ENCODE data around the gene MNAT1.
"Not testable (repeated sequence)": the region's sequence is repeated elsewhere in the genome, so short reads cannot be mapped to it uniquely, and the experiment has no call there.

Gene MNAT1

DNA sequence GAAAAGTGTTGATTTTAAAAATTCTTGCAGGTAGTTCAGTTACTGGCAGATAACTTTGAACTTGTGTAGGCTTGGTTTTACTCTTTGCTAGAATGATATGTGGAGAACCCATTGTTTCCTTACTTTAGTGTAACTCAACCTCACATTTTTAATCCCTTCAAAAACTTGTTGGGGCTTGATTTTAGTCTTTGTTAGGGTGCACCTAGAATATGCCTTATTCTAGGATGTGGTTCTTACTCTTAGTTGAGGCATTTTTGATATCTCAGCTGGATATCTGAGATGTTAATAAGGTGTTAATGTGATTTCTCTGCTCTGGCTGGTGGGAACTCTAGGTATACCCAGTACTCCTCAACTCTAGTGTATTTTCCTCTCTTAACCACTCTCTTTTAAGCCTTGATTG lies 10.0 kb downstream of the MNAT1 start:
- no peak for FAIRE-seq

DNA sequence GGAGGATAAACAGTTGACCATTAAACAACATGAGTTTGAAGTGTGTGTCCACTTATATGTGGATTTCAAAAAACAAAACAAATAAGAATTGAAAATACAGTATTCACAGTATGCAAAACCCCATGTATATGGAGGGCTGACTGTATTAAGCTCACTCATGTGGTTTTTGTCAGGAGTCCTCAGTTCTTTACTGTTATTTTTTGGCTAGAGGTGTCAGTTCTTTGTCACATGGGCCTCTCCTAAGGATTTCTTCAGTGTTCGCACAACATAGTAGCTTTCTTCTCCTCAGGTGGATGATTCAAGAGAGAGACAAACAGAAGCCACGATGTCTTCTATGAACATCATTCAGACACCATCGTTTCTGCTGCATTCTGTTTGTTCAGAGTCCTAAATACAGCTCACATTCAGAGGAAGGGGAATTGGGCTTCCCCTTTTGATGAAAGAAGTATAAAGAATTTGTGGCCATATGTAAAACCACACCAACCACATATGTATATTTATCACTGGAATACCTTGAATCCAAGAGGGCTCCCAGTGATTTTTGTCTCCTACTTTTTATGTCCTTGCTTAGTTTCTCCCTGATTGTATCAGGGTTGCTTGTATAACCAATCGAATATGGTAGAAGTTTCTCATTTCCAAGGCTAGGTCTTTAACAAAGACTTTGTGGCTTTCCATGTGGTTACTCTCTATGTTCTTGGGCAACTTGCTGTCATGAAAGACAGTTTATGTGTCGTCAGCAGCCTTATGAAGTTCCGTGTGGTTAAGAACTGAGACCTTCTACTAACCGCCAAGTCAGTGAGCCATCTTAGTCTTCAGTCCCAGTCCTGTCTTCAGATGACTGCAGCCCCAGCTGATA lies 18.9 kb downstream of the MNAT1 start:
- FAIRE-seq, result no peak

DNA sequence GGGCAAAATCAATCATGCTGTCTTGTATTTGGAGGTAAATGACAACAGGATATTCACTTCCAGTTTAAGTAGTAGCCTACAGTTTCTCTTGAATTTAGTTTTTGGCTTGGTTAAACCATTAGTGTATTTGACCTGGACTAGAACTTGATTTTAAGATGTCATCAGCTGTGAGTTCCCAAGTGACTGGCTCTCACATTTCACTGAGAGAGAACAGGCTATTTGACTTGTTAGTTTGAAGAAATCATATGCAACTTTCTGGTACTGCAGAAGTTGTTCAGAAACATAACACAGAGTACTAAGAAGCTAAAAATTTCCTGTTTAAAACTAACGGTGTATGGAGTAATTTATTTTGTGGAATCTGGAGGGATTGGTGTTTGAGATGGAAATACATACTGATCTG lies 22.3 kb downstream of the MNAT1 start:
- FAIRE-seq, result no peak

DNA sequence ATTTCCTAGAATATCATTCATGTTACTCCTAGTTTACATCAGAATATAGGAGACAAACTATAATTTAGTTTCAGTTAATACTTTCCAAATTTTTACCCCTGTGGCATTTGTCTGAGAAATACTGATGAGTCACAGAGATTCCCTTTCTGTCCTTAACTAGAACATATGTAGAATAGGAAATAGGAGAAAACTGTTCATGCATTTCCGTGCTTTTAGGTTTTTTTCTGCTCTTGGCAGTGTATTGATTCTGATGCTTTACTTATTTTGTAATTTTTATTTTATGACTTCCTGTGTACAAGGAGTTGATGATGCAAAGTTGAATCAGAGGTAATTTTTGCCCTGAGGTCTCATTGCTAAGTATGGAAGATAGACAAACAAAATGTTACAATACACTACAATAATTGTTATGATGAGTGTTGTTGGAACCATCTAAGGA lies 23.0 kb downstream of the MNAT1 start:
- no peak for FAIRE-seq

DNA sequence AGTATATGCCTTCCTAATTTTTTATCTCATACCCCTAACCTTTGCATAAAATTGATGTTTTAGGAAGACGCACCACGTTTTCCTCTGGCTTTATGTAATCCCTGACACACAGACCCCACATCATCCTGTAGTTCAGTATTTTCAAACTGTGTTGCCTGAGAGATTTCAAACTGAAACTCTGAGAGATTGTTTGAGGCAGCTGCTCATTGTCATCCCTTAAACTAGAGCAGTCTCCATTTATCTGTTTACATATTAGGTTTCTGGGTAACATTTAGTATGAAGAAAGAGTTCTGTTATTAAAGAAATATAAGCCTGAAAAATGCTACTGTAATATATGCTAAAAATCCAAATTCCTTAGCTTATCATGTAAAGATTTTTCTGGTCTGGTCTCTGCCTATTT lies 24.3 kb downstream of the MNAT1 start:
- no peak for FAIRE-seq

DNA sequence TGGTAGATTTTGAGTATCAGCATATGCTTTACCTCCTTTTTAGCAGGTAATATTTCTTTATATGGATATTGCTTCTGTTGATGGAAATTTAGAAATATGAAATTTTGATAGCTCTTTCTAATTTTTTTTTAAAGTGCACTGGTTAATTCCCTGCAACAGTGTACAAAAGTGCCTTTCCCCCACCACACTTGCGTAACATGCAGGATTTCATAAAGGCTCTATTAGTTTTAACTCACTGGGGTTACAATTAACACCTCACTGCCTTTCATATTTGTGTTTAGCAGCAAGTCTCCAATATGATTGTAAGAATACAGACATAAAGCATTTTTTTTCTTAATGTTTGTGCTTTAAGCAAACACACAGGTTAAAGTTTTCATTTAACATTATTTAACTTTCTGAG lies 25.6 kb downstream of the MNAT1 start:
- FAIRE-seq, result no peak

DNA sequence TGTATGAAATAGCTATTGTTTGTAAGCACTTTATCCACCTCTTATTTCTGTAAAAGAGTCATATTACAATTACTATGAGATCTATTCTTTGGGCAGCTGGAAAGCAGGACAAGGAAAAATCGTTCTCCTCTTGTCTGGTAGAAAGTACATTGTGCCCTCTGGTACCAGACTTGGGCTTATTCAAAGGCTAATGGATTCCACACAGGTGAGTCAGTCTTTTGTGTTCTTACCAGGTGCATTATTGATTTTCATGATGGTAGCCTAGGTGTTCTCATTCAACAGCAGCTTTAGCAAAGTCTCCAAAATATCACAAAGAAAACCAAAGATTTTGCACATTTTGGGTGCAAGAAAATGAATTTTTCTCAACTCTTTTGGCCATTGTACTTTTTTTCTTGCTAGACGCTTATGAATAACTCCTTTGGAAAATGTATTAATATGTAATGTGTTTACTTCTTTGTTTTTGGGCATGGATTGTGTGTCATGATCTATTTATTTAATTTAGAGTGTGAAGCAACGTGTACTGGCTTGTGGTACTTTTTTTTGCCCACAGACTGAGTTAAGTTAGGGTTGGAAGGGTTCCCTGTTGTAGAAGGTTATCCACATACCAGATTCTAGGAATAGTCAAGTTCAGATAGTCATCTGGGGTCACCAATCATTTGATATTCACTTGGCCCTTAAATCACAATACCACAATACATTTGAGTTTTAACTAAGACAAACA lies 26.2 kb downstream of the MNAT1 start:
- FAIRE-seq, result no peak

DNA sequence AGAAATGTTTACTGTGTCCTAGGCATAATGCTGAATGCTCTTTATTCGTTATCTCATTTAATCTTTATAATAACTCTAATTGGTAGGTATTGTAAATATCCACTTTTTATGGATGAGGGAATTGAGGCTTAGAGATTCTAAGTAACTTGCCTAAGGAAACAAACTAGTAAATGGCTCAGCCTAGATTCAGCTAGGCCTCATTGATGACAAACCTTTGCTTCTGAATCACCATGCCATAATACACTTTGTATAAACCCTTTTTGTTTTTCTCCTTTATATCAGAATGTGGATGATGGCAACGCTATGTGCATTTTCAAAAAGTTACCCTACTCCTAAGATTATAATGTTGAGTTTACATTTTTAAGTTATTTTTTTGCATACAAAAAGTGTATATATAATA lies 34.0 kb downstream of the MNAT1 start:
- FAIRE-seq, result no peak

DNA sequence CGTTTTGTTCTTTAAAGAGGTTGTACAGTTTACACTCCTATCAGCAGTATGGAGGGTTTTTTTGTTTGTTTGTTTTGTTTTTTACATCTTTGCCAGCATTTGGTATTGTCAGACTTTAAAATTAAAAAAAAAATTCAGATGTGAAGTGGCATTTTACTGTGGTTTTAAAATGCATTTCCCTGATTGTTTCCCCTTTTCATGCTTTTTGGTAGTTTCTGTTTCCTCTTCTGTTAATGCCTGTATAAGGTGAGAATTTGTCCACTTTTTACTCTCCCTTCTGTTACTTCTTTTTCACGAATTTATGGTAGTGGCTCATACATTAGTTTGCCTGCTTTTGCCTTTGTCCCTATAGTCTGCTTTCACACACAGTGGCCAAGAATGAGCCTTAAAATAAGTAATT lies 36.6 kb downstream of the MNAT1 start:
- FAIRE-seq, result no peak

DNA sequence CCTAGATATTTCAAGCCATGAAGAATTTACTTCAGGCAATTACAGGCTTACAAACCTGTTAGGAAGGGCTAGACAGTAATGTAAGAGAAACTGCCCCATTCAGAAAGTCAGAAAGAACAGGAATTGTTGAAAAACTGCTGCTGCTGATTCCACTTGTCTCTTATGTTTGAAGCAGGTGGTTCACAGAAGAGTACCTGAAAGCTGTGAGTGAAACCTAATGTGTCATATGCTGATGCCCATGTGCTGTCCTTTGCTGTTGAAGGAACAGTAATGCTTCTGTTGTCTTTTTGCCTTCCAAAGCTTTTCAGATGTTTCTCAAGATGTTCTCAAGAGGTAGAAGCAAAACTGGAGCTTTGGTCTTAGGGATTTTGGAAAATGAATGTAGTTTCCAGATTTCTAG lies 39.0 kb downstream of the MNAT1 start:
- FAIRE-seq, result no peak

DNA sequence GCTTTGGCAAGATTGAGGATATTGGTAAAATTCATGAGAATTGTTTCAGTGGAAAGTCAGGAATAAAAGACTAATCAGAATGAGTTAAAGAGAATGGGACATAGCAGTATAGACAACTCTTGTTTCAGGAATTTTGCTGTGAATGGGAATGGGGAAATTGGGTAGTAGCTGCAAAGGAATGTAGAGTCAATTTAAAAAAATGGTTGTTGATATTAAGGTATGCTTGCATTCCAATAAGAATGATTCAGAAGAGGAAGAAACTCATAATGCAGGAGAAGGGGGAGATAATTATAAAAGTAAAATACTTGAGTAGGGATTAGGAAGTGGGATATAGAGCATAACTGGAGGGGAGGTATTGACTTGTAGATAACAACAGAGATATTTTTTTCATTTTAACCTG lies 40.7 kb downstream of the MNAT1 start:
- FAIRE-seq, result no peak

DNA sequence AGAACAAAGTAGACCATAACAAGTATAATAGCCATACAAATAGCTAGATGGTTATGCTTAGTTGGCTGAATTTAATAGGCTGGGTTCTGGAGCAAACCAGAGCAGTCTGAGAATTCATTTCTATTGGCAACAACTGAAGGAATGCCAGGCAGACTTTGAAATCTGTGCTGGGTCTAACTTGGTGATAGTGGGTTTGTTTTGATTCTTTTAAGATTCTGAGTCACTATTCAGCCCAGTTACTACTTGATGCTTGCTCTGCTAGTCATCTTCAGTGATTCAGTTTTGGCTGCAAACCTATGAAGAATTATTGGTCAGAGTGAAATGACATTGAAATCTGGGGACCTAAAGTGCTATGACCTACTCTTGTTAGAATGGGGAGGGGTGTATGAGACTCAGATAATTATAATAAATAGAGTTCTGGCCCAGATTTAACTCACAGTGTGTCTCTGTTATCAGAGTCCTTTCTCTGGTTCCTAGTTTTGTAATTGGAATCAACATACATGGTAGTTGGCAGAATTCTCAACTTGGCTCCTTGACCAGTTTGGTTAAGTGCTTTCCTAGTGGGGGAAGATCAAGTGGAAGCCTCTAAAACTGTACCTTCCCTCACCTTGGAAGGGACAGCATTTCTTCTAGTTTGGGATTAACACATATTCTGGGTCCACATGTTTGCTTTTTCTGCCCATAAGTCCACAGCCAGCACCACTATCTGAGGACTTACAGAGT lies 43.5 kb downstream of the MNAT1 start:
- no peak for FAIRE-seq

DNA sequence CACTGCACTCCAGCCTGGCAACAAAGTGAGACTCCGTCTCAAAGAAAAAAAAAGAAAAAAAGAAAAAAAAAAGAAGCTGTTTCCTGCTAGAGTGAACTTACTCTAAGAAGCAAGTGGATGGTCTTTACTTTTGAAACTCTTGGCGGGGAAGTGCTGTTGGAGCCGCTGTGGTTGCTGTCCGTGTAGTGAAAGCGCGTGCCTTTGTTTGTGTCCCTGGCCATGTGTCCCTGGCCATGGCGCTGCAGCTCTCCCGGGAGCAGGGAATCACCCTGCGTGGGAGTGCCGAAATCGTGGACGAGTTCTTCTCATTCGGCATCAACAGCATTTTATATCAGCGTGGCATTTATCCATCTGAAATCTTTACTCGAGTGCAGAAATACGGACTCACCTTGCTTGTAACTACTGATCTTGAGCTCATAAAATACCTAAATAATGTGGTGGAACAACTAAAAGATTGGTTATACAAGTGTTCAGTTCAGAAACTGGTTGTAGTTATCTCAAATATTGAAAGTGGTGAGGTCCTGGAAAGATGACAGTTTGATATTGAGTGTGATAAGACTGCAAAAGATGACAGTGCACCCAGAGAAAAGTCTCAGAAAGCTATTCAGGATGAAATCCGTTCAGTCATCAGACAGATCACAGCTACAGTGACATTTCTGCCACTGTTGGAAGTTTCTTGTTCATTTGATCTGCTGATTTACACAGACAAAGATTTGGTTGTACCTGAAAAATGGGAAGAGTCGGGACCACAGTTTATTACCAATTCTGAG lies 45.4 kb downstream of the MNAT1 start:
- FAIRE-seq, result not testable (repeated sequence)

DNA sequence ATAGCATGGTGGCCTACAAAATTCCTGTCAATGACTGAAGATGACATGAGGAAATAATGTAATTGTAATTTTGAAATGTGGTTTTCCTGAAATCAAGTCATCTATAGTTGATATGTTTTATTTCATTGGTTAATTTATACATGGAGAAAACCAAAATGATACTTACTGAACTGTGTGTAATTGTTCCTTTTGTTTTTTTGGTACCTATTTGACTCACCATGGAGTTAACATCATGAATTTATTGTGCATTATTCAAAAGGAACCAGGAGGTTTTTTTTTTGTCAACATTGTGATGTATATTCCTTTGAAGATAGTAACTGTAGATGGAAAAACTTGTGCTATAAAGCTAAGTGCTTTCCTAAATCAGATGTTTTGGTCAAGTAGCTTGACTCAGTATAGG lies 46.0 kb downstream of the MNAT1 start:
- not testable (repeated sequence) for FAIRE-seq

DNA sequence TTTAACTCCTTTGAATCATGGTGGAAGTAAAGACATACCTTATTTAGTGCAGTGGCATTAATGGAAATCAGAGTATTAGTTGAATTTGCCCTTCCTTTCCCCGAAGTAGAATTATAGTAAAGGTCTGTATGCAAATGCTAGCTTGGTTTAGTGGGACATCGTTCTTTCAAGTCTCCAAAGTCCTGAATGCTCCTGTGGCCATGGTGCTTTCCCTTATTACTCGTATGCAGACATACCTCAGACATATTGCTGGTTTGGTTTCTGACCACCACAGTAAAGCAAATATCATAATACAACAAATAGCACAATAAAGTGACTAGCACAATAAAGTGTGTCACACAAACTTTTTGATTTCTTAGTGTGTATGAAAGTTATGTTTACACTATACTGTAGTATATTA lies 52.3 kb downstream of the MNAT1 start:
- FAIRE-seq, result no peak

DNA sequence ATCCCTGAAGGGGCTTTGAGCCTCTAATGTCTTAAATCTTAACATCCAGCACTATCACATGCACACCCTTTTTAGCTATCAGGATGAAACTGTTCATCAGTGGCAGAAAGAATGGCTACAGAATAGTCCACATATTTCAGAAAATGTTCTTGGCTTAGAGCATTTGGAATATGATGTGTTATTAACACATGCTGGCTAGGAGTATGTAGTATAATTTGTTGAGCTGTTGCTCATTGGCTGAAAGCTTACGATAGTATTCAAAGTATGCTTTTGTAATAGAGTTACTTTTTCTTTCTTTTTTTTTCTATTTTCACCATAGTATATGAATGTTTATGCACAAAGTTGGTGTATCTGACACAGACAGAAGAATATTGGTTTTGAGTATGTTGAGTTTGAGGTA lies 55.1 kb downstream of the MNAT1 start:
- no peak for FAIRE-seq

DNA sequence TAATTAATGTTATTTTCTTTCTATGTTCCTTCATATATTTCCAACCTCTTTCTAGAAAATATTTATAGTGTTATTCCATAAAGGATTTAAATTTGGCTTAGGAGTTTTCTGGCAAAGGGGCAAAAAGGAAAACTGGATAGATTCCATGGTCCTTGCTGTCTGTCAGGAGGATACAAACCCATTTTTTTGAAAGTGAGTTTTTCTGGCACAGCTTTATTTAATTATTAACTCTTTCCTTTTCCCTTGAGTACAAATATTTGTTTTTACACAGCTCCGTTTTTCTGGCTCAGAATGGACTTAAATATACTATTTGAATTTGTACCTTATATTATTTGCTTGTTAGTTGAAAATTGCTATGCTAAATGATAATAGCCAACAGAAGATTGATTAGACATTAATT lies 56.3 kb downstream of the MNAT1 start:
- FAIRE-seq, result no peak

DNA sequence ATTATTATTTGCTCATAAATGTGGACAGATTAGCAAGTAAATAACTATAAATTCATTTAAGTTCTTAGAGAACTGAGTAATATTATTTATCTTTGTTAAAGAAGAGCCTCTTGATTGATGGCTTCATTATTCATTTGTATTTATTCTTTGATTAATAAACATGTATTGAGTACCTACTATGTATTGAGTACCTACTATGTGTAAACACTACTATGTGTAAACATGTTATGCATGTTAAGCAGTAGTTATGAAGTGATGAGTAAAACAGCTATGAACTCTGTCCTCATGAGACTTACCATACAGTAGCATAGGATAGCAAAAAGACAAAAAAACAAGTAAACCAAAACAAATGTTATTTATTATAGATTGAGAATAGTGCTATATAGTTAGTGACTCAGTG lies 61.9 kb downstream of the MNAT1 start:
- FAIRE-seq, result no peak

DNA sequence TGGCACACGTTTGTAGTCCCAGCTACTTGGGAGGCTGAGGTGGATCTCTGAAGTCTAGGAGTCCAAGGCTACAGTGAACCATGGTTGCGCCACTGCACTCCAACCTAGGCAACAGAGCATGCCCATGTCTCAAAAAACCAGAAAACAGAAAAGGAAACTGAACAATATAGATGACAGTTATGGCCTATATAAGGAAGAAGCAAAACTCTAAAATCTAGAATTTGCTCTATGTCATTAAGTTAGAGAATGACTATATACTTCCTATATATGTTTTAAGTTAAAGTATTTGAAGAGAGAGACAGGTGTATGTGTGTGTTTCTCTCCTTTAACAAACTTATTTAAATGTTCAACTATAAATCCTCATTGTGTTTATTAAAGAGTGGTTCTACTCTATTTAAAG lies 65.8 kb downstream of the MNAT1 start:
- no peak for FAIRE-seq

DNA sequence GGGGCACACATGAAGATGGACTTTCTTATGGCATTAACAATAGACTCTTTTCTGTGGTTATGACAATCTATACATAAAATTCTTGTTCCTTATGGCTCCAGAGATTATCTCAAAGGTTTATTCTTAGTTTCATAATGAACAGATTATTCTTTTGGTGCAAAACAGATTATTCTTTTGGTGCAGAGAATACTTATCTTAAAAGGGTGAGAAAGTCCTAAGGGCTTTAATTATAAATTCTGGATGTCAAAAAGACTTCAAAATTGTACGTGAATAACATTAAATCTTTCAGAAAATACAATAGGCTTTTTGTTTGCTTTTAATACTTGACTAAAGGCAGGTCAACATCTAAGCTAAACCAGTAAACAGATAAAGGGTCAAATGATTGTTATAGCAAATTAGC lies 69.3 kb downstream of the MNAT1 start:
- no peak for FAIRE-seq

DNA sequence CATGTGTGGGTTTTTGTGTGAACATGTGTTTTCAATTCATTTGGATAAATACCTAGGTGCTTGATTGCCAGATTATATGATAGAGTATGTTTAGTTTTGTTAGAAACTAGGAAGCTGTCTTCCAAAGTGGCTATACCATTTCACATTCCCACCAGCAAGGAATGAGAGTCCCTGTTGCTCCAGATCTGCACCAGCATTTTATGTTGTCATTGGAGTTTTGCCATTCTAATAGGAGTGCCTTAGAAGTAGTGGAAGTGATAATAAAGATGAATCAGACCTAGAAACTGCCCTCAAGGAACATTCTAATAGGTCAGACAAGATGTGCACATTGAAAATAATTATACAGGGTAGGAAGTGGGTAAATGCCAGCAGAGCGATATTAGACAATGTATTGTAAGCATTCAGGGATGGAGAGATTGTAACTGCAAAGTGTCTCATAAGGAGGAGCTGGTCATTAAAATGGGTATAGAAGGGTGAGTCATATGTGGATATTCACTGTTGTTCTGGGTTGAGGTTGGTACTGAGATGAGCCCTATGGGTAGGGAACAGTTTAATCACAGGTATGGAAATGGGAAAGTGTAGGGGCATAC lies 71.4 kb downstream of the MNAT1 start:
- FAIRE-seq, result no peak

DNA sequence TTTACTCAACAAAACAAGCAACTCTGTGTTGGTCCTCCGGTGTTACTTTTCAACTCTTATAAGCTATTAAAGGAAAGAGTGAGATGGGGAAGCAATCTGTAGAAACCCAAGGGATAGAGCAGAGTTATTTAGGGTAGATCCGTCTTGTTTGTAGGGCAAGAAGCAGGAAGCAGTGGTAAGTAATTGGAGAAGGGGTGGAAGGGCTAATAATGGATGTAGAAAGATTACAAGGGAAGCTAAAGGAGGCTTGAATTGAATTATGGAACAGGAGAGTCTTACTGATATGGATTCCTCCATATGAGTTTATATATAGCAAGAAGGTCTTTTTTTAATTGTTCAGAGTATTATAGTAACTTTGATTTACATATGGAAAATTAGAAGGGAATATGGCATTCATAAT lies 72.7 kb downstream of the MNAT1 start:
- FAIRE-seq, result no peak

DNA sequence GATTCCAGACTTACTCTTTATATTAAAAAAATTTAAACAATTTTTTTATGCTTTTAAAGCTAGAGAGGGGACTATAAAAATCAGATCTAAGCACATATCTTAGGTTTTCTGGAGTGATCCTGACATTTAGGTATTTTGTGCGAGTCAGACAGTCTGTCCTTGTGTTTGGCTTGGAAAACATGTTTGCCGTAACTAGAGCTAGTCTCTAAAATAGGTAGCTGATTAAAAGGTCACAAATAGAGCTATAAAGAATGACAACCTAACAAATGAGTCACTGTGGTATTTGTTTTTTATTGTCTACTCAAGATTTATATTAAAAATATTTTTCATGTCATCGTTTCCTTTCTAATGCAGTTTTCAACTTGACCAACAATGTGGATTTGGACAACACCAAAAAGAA lies 73.4 kb downstream of the MNAT1 start:
- no peak for FAIRE-seq

Measured in TTC549 (cell line).